GM13976 (cell line): Measurements from ENCODE around the gene HSPD1.

Source experiments
- DNase-seq: peaks from one replicate; pipeline ENCODE4 v3.0.0; 2012; ENCODE audit warnings: low spot score
- CTCF ChIP-seq: IDR thresholded peaks from 2 replicates; pipeline ENCODE4 v1.5.1; 2012; ENCODE audit warnings: borderline replicate concordance, mild to moderate bottlenecking; ENCODE audit not compliant: insufficient read depth; ENCODE audit errors: extremely low read depth, missing control alignments, control extremely low read depth
- in situ Hi-C: fragments of 300-500 bp; cut with MboI; formaldehyde crosslinking; loops from one replicate; pipeline ENCODE4 v1.12.0; 2022; ENCODE audit warnings: low sequenced_read_pairs, mixed read lengths, inconsistent platforms; ENCODE audit not compliant: unreplicated experiment

HSPD1 gene

GRCh38 chr2:197506658-197507057 lies 7.0 kb upstream of the HSPD1 start:
- DNase-seq, result no peak
- in situ Hi-C loops, result no loop called here
- no peak for TF ChIP-seq CTCF

GRCh38 chr2:197504512-197504911 lies 4.9 kb upstream of the HSPD1 start:
- TF ChIP-seq CTCF, result no peak
- DNase-seq, result no peak
- in situ Hi-C loops, result no loop called here

- in situ Hi-C loops, result no loop called here
- no peak for TF ChIP-seq CTCF
- DNase-seq, result no peak
These were observed 4.4 kb upstream of the HSPD1 start for GRCh38 chr2:197504000-197504399.

GRCh38 chr2:197502685-197503084 lies 3.0 kb upstream of the HSPD1 start:
- no peak for TF ChIP-seq CTCF
- in situ Hi-C loops, result no loop called here

GRCh38 chr2:197502201-197502600 lies 2.6 kb upstream of the HSPD1 start:
- no peak for DNase-seq
- TF ChIP-seq CTCF, result no peak
- in situ Hi-C loops, result no loop called here

More at GRCh38 chr2:197502685-197503084, 3.0 kb upstream of the HSPD1 start:
- DNase-seq, result no peak

- TF ChIP-seq CTCF, result no peak
- in situ Hi-C loops, result no loop called here
- DNase-seq, result no peak
These were observed 977 bp upstream of the HSPD1 start for GRCh38 chr2:197500503-197501131.
